Endothelial cell of umbilical vein (primary cell): ENCODE results near the gene NKD2. TPM values are rescaled to one million over a fixed set of nuclear protein-coding genes. Genes with fewer than 3 reads are reported as not detected.

Source experiments
- BruUV-seq: library from RNA; stranded (reverse); fragments of 400-500 nt; replicated peaks from 2 replicates; lab custom pipeline; 2021; lab: Mats Ljungman, UMichigan
- CTCF ChIA-PET: fragments of 300-600, 350-600 bp; sonication (Branson Sonifier 250); formaldehyde crosslinking; loops from one replicate; lab custom pipeline; 2021; ENCODE audit warnings: antibody characterized with exemption, inconsistent platforms; lab: Charles Lee
- POLR2A ChIA-PET: fragments of 300-600, 350-600 bp; sonication (Branson Sonifier 250); formaldehyde crosslinking; loops from one replicate; lab custom pipeline; 2021; ENCODE audit warnings: antibody characterized with exemption, inconsistent platforms; lab: Charles Lee
- DNase-seq: peaks from one replicate; pipeline ENCODE4 v3.0.0-alpha.2; 2011; ENCODE audit warnings: low read depth, low spot score
- FAIRE-seq: peaks from 2 replicates; lab custom pipeline; 2011; peaks lifted over from hg19 to GRCh38; lab: Jason Lieb, UNC
- H2AFZ ChIP-seq: 2 replicates; pipeline ENCODE4 v1.6.0; 2012; ENCODE audit warnings: low read depth, low read length, control low read depth, inconsistent platforms
- H3K27ac ChIP-seq: 2 replicates; pipeline ENCODE4 v1.5.1; 2011; ENCODE audit warnings: low read depth, mild to moderate bottlenecking, control low read depth, low read length, moderate library complexity; ENCODE audit not compliant: insufficient read depth
- H3K27me3 ChIP-seq, 2 experiments: 2 replicates each; pipeline versions ENCODE4 v1.6.0 to v1.6.1; 2011; ENCODE audit warnings: low read length in 2 of 2, mixed read lengths in 1 of 2; ENCODE audit not compliant: control insufficient read depth in 2 of 2, insufficient read depth in 2 of 2
- H3K36me3 ChIP-seq, 2 experiments: 2 replicates in 1 of 2; 3 replicates in 1 of 2; pipeline ENCODE4 v1.5.1; 2011; ENCODE audit warnings: low read length in 2 of 2, mild to moderate bottlenecking in 1 of 2, moderate library complexity in 1 of 2; ENCODE audit not compliant: control insufficient read depth in 2 of 2, insufficient read depth in 2 of 2; ENCODE audit errors: extremely low read depth in 1 of 2
- H3K4me1 ChIP-seq: 3 replicates; pipeline ENCODE4 v1.5.1; 2011; ENCODE audit warnings: mild to moderate bottlenecking, low read length; ENCODE audit not compliant: control insufficient read depth, insufficient read depth; ENCODE audit errors: extremely low read depth
- H3K4me2 ChIP-seq: 2 replicates; pipeline ENCODE4 v1.6.1; 2011; ENCODE audit warnings: low read length, control low read depth, mixed read lengths; ENCODE audit not compliant: insufficient read depth
- H3K4me3 ChIP-seq, 3 experiments: fragments of 200-600 bp in 1 of 3; sonication (generic), shearing (Covaris generic) in 1 of 3; replicated peaks in 1 of 3; 2 replicates each; pipeline ENCODE4 v1.5.1; 2011 to 2016; ENCODE audit warnings: control low read depth in 3 of 3, low read length in 3 of 3, mild to moderate bottlenecking in 2 of 3, inconsistent platforms in 1 of 3, low read depth in 1 of 3, moderate library complexity in 1 of 3; ENCODE audit not compliant: insufficient read depth in 1 of 3
- H3K79me2 ChIP-seq: 2 replicates; pipeline ENCODE4 v1.6.0; 2012; ENCODE audit warnings: low read length, inconsistent platforms; ENCODE audit not compliant: control insufficient read depth, insufficient read depth
- H3K9ac ChIP-seq: replicated peaks from 2 replicates; pipeline ENCODE3; 2011; ENCODE audit warnings: low read length, control low read depth; ENCODE audit not compliant: insufficient read depth; ENCODE audit errors: extremely low read depth
- H3K9me1 ChIP-seq: replicated peaks from 3 replicates; pipeline ENCODE4 v1.6.0; 2011; ENCODE audit warnings: mild to moderate bottlenecking, low read length; ENCODE audit not compliant: control insufficient read depth, insufficient read depth; ENCODE audit errors: extremely low read depth
- H3K9me3 ChIP-seq: replicated peaks from 2 replicates; pipeline ENCODE4 v1.5.1; 2012; ENCODE audit warnings: low read length, inconsistent platforms; ENCODE audit not compliant: control insufficient read depth, insufficient read depth
- H4K20me1 ChIP-seq: replicated peaks from 2 replicates; pipeline ENCODE3; 2011; ENCODE audit warnings: mild to moderate bottlenecking, low read length; ENCODE audit not compliant: control insufficient read depth, insufficient read depth; ENCODE audit errors: extremely low read depth
- CTCF ChIP-seq, 2 donors: IDR thresholded peaks; 1 replicate in 1 of 2; 2 replicates in 1 of 2; pipeline ENCODE4 v1.5.1; 2011; ENCODE audit warnings: low read length in 2 of 2, mild to moderate bottlenecking in 2 of 2, moderate library complexity in 2 of 2, control low read depth in 1 of 2, inconsistent platforms in 1 of 2, low read depth in 1 of 2; ENCODE audit not compliant: insufficient read depth in 1 of 2; ENCODE audit errors: extremely low read depth in 1 of 2
- EZH2 ChIP-seq: IDR thresholded peaks from 2 replicates; pipeline ENCODE4 v1.6.1; 2012; ENCODE audit warnings: borderline replicate concordance, low read depth, mild to moderate bottlenecking, moderate library complexity, low read length, inconsistent platforms; ENCODE audit not compliant: severe bottlenecking
- FOS ChIP-seq: IDR thresholded peaks from 2 replicates; pipeline ENCODE4 v1.6.1; 2011; ENCODE audit warnings: mild to moderate bottlenecking, low read length, moderate library complexity, borderline replicate concordance; ENCODE audit not compliant: insufficient read depth
- GATA2 ChIP-seq: IDR thresholded peaks from 2 replicates; pipeline ENCODE4 v1.7.0; 2011; ENCODE audit warnings: low read depth, mild to moderate bottlenecking, moderate library complexity, mixed read lengths, low read length; ENCODE audit not compliant: insufficient read length, insufficient read depth
- JUN ChIP-seq: IDR thresholded peaks from 2 replicates; pipeline ENCODE4 v1.6.1; 2011; ENCODE audit warnings: borderline replicate concordance, low read depth; ENCODE audit not compliant: insufficient read length, insufficient read depth
- MAX ChIP-seq: IDR thresholded peaks from 2 replicates; pipeline ENCODE4 v1.6.1; 2011; ENCODE audit not compliant: insufficient read depth, insufficient read length
- MYC ChIP-seq: IDR thresholded peaks from one replicate; pipeline ENCODE4 v1.6.1; 2011; ENCODE audit warnings: mild to moderate bottlenecking, low read depth, low read length
- POLR2A ChIP-seq: IDR thresholded peaks from 2 replicates; pipeline ENCODE4 v1.6.1; 2012; ENCODE audit warnings: low read depth, mild to moderate bottlenecking, control low read depth, low read length
- POLR2AphosphoS5 ChIP-seq: IDR thresholded peaks from 2 replicates; pipeline ENCODE4 v1.6.1; 2012; ENCODE audit warnings: low read depth, mild to moderate bottlenecking, control low read depth, low read length, moderate library complexity; ENCODE audit not compliant: insufficient read depth
- dilution Hi-C: fragments of 300-500 bp; cut with MboI; formaldehyde crosslinking; loops from one replicate; pipeline ENCODE4 v1.15.0; 2019; ENCODE audit warnings: low sequenced_read_pairs; ENCODE audit not compliant: extremely low pct_ligation_motif_present
- intact Hi-C: fragments of 100-400 bp; cut with micrococcal nuclease; formaldehyde crosslinking; loops from one replicate; pipeline ENCODE4 v1.10.0; 2022
- polyA plus RNA-seq, 4 experiments: library from polyadenylated mRNA; depleted of rRNA in 3 of 4; stranded (reverse) in 3 of 4; unstranded in 1 of 4; fragments of >200 nt; gene quantifications; 2 replicates each; pipeline versions ENCODE4 v1.2.1 to v1.2.3, GENCODE V29; 2011 to 2012; ENCODE audit warnings: missing spikeins in 1 of 4
- total RNA-seq: library from RNA; stranded (reverse); gene quantifications from 2 replicates; pipeline ENCODE4 v1.2.3, GENCODE V29; 2021

The NKD2 gene
- total and polyA plus RNA-seq, 2 donors (not counting 3 experiments of a cell fraction or from before 2014, with no cell fraction given): 0.08 TPM; not detected in 1

GRCh38 chr5:1010181-1010510 is 1.5 kb downstream of the NKD2 start:
- Histone ChIP-seq H3K27me3 (peaks cover 21 to 26% of the 10 kb centered on the region in 2 experiments), H3K4me3 (no peak overlapping the region), H2AFZ (no peak overlapping the region), H3K36me3 (no peaks in the 10 kb centered on the region), H3K9ac (no peak overlapping the region), H4K20me1 (no peaks in the 10 kb centered on the region), H3K79me2 (no peaks in the 10 kb centered on the region), H3K4me1 (no peaks in the 10 kb centered on the region), H3K9me1 (no peaks in the 10 kb centered on the region), H3K9me3 (no peaks in the 10 kb centered on the region), H3K27ac (no peak overlapping the region), H3K4me2 (no peak overlapping the region)
- no TSS peak for BruUV-seq
- intact Hi-C loops (no loop called here), dilution Hi-C loops (no loop called here)
- TF ChIP-seq POLR2AphosphoS5 (no peak), CTCF (IDR thresholded peaks at IDR 0.05; ENCODE audit: extremely low read depth in 1 of 2, insufficient read depth in 1 of 2, low read depth in 1 of 2, low read length in 2 of 2) (no peak), MYC (no peak)
- POLR2A ChIA-PET: no interaction called here
- DNase-seq (no peak), FAIRE-seq (no peak)
- CTCF ChIA-PET: interaction anchor here (1.4 kb wide), 1 partner anchor 62 kb away, joined by 3 read pairs; no protein-coding TSS in a partner anchor

DNA sequence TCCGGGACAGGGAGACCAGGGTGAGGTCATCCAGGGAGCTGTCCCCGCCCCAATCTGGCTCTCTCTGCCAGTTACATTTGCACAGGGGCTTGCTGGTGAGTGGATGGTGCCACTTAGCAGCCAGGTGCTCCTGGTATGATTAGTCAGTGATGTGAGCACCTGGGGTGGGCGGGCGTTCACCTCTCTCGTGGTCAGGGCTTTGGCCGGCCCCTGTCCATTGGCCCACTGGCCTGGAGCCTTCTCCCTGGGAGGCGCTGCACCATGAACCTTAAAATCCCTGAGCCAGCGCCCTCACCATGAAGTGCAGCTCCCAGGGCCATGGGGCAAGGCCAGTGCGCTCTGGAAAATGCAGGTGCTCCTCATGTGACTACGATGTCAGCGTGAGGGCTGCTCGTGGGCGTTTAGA is 2.0 kb downstream of the NKD2 start:
- Histone ChIP-seq H2AFZ (no peak overlapping the region), H3K9me3 (no peaks in the 10 kb centered on the region), H3K4me1 (no peaks in the 10 kb centered on the region), H3K4me2 (no peak overlapping the region), H3K9ac (no peak overlapping the region), H3K79me2 (no peaks in the 10 kb centered on the region), H3K9me1 (no peaks in the 10 kb centered on the region), H3K27me3 (peaks cover 21 to 24% of the 10 kb centered on the region in 2 experiments), H3K4me3 (no peak overlapping the region), H3K36me3 (no peaks in the 10 kb centered on the region), H3K27ac (no peak overlapping the region), H4K20me1 (no peaks in the 10 kb centered on the region)
- BruUV-seq: no TSS peak
- TF ChIP-seq FOS (no peak), GATA2 (no peak), EZH2 (no peak), MAX (no peak), JUN (no peak), CTCF (IDR thresholded peaks at IDR 0.05; ENCODE audit: extremely low read depth in 1 of 2, insufficient read depth in 1 of 2, low read depth in 1 of 2, low read length in 2 of 2) (no peak), POLR2A (no peak), POLR2AphosphoS5 (no peak), MYC (no peak)
- DNase-seq (no peak), FAIRE-seq (no peak)
- POLR2A ChIA-PET: no interaction called here
- intact Hi-C loops: no loop called here
- dilution Hi-C loops: no loop called here
- CTCF ChIA-PET: interaction anchor here (0.9 to 1.0 kb wide), 3 partner anchors 20 to 87 kb away, joined by 3 to 8 read pairs (median 4); no protein-coding TSS in a partner anchor
